Suprapubic skin (tissue), 4 donors: Measurements from ENCODE around the gene OTUB2.

Experiments used
- EP300 ChIP-seq: sonication (generic); formaldehyde crosslinking; IDR thresholded peaks from one replicate; pipeline ENCODE4 v1.6.1; 2017; ENCODE audit warnings: antibody characterized with exemption
- POLR2A ChIP-seq, 2 donors: fragments of 450-650 bp; IDR thresholded peaks; one replicate each; pipeline ENCODE4 v1.6.1; 2017; ENCODE audit warnings: antibody characterized with exemption in 2 of 2, mild to moderate bottlenecking in 2 of 2, moderate library complexity in 2 of 2
- POLR2AphosphoS5 ChIP-seq, 3 donors: sonication (generic); formaldehyde crosslinking; IDR thresholded peaks; one replicate each; pipeline ENCODE4 v1.6.1; 2017; ENCODE audit warnings: antibody characterized with exemption in 3 of 3
- TF ChIP-seq, protein P1 (sequence below), 2 donors: fragments of 200-600 bp in 1 of 2; fragments of 450-650 bp in 1 of 2; sonication (generic) in 1 of 2; IDR thresholded peaks; one replicate each; pipeline ENCODE4 v1.5.1; 2016 to 2019; ENCODE audit warnings: antibody characterized with exemption in 2 of 2, mild to moderate bottlenecking in 1 of 2, moderate library complexity in 1 of 2

DNA sequence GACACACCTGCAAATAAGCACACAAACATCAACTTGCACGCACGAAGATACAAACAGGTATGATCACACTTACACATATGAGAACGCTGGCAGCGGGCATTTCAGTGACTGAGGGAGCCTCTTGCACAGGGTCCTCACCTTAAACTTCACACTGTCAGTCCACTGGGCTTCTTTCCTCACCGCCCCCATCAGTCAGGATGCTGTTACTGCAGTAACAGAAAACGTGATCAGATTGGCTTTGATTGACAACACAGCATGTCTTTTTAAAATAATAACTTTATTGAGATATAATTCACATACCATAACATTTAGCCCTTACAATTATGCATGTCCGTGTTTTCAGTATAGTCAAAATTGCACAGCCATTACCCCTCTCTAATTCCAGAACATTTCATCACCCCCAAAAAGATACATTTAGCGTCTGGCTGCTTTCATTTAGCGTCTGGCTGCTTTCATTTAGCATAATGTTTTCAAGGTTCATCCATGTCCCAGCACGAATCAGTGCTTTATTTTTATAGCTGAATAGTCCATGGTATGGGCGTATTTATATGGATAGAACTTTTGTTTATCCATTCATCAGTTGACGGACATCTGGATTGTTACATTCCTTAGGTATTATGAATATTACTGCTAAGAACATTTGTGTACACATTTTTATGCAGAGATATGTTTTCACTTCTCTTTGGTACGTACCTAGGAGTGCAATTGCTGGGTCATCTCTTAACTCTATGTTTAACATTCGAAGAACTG, 20.6 kb upstream of the OTUB2 start:
- TF ChIP-seq, protein P1, sequence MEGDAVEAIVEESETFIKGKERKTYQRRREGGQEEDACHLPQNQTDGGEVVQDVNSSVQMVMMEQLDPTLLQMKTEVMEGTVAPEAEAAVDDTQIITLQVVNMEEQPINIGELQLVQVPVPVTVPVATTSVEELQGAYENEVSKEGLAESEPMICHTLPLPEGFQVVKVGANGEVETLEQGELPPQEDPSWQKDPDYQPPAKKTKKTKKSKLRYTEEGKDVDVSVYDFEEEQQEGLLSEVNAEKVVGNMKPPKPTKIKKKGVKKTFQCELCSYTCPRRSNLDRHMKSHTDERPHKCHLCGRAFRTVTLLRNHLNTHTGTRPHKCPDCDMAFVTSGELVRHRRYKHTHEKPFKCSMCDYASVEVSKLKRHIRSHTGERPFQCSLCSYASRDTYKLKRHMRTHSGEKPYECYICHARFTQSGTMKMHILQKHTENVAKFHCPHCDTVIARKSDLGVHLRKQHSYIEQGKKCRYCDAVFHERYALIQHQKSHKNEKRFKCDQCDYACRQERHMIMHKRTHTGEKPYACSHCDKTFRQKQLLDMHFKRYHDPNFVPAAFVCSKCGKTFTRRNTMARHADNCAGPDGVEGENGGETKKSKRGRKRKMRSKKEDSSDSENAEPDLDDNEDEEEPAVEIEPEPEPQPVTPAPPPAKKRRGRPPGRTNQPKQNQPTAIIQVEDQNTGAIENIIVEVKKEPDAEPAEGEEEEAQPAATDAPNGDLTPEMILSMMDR (IDR thresholded peaks at IDR 0.05) = peak in 1 of 2 donors; percentile 20
- TF ChIP-seq POLR2A (IDR thresholded peaks at IDR 0.05) (no peak), POLR2AphosphoS5 (IDR thresholded peaks at IDR 0.05) (no peak), EP300 (no peak)
